Stimulated activated CD8-positive, alpha-beta memory T cell treated with anti-CD3 and anti-CD28 coated beads, Interleukin-12 subunit alpha, Interleukin-12 subunit beta, amount 100 ng/mL, for 1 hour (primary cell): Measurements from ENCODE around the gene KIF5A.
"Not testable (repeated sequence)": the region's sequence is repeated elsewhere in the genome, so short reads cannot be mapped to it uniquely, and the experiment has no call there.

ENCODE experiments used
- DNase-seq: peaks from one replicate; pipeline ENCODE4 v3.0.0-alpha.2; 2020; ENCODE audit warnings: low read depth

The KIF5A gene

GRCh38 chr12:57607958-57608663 is 58.3 kb downstream of the KIF5A start:
- no peak for DNase-seq

GRCh38 chr12:57609101-57609780 is 59.4 kb downstream of the KIF5A start:
- no peak for DNase-seq

DNA sequence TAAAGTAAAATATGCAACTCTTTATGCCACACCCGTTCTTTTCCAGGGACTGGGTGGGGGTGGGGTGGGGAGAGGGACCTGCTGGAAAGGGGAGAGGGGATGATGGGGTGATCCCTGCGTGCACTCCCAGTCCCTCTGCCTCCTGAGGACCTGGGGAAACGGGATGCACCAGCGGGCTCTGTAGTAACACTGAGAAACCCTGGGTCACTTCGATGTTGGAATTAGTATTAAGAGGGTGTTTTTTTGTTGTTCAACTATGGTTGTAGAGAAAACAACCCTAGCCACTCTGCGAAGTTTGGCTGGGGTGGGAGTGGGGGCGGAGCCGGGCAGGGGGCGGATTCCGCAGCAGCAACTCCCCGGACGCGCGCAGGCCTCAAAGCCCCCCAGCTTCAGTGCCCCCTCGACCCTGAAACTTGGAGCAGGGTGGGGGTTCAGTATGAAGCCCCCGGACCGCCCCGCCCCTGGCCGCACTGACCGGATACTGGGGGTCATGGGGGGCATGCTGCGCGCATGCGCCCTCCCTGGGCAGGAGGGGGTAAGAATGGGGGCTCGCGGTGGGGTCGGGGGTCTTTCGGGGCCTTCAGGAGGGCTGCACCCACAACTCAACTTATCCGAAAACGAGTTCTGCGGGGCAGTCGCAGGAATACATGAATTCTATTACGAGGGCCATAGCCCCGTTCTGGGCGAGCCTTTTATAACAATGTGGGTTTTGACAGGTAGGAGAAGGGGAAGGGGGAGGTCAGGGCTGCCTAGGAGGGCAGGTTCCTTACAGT is 60.1 kb downstream of the KIF5A start:
- no peak for DNase-seq

- no peak for DNase-seq
These were observed 60.8 kb downstream of the KIF5A start for GRCh38 chr12:57610554-57611107.

DNA sequence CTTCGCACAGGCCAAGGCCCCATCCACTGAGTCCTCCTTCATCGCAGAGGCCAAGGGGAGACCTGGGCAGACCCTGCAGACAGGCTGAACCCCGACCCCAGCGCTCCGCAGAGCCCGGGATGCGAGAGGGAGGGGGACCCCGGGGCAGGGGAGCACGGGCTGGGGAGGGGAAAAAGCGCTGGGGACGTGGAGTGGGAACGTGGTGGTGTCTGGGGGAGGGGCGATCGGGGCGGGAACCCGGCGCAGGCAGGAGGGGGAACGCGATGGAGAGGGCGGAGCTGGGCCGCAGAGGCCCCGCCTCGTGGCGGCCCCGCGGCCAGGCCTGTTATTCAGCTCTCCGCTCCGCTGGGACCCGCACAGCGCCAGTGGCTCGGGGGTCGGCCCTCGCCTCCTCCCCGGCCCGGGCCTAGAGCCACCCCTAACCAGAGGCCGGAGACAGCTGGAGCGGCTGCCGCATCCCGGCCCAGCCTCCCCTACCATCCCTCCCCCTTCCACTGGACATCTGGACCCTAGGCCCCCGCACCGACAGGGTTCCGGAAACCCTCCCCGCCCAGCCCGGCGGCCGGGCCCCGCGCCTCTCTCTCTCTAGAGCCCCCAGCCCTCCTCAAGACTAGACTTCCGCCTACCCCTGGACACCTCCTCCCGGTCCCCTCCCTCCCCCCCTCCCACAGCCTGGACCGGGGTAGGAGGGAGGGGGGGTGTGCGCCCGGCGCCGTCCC is 61.4 kb downstream of the KIF5A start, which contains the start of gene ARHGEF25:
TSS of gene ARHGEF25 (plus strand) at position 328 of the 719 bp plus-strand sequence. CDS start 460 bp downstream, outside the sequence.
- no peak for DNase-seq

DNA sequence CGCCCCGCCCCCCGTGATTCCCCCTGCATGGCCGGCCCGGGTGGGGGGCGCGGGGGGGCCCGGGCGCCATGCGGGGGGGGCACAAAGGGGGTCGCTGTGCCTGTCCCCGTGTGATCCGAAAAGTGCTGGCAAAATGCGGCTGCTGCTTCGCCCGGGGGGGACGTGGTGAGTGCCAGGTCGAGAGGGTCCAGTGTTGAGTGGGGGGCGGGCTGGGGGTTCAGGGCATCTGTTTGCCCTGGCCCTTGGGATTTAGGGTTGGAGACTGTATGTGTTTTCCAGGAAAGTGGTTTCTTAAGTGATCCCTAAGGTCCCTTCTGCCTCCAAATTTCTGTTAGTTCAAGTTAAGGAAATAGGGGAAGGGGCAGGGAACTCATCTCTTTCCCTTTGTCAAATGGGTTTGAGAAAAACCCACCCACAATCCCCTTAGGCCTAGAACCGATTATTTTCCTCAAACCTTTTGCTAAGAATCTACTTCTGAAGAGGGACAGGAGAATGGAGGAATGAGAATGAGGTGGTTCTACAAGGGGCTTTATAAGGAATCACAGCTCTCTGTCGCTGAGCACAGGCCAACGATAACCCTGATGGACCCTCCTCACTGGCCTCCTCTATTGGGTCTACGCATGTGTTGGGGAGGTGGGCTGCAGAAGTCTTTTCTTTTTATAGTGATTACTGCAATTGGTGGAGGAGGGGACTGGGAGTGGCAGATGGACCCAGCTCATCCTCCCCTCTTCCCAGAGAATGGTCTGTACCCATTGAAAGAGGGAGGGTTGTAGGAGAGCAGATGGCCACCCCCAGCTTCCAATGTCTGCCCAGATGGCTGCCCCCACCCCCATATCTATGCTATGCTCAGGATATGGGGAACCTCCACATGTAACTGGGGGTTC is 62.2 kb downstream of the KIF5A start:
- no peak for DNase-seq

GRCh38 chr12:57612711-57613426 is 63.0 kb downstream of the KIF5A start:
- no peak for DNase-seq

GRCh38 chr12:57613427-57614109 is 63.7 kb downstream of the KIF5A start:
- no peak for DNase-seq

DNA sequence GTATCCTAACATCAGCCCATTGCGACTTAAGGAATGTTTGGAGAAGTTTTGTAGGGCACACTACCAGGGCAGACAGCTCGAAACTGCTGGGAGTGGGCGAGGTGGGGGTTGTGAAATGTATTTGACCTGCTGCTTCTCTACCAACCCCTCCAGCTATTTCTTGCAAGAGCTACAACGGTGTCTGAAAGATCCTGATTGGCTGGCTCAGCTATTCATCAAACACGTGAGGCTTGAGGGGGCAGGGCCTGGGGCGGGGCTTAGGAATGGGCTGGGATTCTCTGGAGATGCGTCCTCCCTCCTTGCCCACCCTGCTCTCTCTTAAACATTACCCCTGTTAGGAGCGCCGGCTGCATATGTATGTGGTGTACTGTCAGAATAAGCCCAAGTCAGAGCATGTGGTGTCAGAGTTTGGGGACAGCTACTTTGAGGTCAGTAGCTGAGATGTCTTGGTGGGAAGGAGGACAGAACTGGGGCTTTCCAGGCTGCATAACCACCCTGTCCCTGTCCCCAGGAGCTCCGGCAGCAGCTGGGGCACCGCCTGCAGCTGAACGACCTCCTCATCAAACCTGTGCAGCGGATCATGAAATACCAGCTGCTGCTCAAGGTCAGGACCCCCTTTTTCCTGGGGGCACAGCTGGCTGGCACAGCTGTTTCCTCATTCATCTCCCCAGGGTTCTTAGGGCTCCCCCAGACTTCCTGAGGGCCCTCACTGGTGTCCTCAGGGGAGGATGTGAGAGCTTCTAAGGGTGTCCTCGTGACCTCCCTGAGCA is 64.5 kb downstream of the KIF5A start:
- no peak for DNase-seq

GRCh38 chr12:57614948-57615500 is 65.2 kb downstream of the KIF5A start:
- no peak for DNase-seq

DNA sequence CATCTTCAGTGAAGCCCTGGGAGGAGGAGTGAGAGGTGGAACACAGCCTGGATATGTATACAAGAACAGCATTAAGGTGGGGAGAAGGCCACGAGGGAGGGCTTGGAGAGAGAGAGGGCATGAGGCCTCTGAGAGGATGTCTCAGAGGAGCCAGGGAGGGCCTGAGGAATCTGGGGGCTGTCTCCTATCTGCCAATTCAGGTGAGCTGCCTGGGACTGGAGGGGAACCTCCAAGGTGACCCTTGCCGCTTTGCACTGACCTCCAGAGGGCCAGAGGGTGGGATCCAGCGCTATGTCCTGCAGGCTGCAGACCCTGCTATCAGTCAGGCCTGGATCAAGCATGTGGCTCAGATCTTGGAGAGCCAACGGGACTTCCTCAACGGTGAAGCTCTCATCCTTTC is 65.8 kb downstream of the KIF5A start:
- DNase-seq, result no peak

DNA sequence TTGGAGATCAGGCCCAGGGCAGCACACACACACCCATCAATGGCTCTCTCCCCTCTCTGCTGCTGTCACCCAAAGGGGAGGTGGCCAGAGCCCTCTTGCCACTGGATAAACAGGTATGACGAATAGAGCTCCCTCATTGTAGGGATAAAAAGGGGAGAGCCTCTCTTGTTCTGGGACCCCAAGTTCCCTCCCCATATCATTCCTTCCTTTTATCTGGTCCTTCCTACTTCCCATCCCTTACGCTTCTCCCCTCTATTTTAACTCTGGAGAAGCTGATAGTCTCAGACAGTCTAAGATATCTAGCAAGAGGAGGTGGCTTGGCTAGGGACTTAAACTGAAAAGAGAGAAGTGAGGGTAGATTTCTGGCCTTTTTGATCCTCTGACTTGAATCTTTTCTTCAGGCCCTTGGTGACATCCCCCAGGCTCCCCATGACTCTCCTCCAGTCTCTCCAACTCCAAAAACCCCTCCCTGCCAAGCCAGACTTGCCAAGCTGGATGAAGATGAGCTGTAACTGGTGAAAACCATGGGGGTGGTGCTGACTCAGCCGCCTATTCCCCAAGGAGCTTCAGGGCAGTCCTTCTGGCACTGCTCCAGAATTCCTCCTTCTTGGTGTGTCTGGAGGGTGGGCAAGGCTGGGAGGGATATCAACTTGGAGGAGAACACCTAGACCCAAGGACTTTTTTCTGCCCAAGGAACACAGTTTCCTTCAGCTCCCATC is 66.7 kb downstream of the KIF5A start:
- DNase-seq, result no peak

- no peak for DNase-seq
These were observed 68.1 kb downstream of the KIF5A start for GRCh38 chr12:57617942-57618341.

DNA sequence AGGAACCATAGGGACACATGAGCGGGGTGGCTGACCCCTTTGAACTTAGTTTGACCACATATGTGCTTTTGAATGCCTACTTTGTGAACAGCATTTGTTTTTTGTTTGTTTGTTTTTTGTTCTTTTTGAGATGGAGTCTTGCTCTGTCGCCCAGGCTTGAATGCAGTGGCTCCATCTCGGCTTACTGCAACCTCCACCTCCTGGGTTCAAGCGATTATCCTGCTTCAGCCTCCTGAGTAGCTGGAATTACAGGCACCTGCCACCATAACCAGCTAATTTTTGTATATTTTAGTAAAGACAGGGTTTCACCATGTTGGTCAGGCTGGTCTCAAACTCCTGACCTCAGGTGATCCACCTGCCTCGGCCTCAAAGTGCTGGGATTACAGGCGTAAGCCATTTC is 68.6 kb downstream of the KIF5A start:
- not testable (repeated sequence) for DNase-seq

GRCh38 chr12:57618966-57619433 is 69.2 kb downstream of the KIF5A start:
- DNase-seq, result no peak

DNA sequence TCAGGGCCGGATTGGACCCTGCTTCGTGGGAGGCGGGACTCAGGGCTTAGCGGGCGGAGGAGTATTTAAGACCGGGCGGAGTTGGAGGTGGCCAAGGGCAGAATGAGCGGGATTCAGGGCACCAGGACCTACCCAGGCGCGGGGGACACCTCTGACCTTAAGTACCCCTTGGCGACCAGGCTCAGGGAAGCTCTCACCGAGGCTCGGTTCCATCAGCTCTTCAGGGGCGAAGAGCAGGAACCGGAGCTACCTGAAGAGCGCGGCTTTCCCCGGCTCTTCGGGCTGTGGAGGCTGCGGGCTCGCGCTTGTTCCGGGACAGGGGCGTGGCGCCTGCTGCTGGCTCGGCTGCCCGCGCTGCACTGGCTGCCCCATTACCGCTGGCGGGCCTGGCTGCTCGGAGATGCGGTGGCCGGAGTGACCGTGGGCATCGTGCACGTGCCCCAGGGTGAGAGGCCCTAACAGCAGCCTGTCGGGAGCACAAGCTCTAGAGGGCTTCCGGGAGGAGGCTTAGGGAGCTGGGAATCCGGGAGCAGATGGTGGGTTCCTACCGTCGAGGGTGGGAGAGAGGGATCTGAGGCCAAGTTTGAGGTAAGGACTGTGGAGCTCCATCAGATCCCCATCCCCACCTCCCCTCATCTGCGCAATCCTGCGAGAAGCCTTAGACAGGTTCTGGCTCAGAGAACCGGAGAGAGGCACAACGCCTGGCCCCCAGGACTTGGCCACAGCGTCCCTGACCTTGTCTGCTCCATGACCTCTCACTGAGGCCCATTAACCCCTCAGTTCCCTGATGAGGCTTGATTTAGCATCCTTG is 69.8 kb downstream of the KIF5A start:
- no peak for DNase-seq
